Stimulated activated CD8-positive, alpha-beta memory T cell treated with anti-CD3 and anti-CD28 coated beads, Interleukin-12 subunit alpha, Interleukin-12 subunit beta, amount 100 ng/mL, for 4 hours (primary cell): ENCODE measurements around the gene RINL.

Source experiments
- DNase-seq: peaks from one replicate; pipeline ENCODE4 v3.0.0-alpha.2; 2020; ENCODE audit warnings: low read depth

Gene RINL, protein sequence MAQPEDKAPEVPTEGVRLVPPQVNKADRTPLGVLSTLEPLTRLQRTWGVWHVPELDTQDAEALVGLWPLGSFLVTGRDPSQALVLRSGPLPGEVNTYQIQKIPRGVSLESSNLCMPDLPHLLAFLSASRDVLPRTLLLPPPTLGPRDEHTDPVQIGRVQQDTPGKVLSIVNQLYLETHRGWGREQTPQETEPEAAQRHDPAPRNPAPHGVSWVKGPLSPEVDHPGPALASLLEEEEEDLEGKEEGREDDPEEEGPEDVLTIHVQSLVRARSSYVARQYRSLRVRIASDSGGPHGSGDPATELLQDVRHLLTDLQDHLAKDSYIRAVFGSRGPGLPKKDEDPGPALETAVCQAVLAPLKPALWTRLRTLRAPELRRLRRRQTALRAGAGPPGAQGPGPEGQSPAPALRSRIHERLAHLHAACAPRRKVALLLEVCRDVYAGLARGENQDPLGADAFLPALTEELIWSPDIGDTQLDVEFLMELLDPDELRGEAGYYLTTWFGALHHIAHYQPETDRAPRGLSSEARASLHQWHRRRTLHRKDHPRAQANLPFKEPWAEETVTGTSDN

DNA sequence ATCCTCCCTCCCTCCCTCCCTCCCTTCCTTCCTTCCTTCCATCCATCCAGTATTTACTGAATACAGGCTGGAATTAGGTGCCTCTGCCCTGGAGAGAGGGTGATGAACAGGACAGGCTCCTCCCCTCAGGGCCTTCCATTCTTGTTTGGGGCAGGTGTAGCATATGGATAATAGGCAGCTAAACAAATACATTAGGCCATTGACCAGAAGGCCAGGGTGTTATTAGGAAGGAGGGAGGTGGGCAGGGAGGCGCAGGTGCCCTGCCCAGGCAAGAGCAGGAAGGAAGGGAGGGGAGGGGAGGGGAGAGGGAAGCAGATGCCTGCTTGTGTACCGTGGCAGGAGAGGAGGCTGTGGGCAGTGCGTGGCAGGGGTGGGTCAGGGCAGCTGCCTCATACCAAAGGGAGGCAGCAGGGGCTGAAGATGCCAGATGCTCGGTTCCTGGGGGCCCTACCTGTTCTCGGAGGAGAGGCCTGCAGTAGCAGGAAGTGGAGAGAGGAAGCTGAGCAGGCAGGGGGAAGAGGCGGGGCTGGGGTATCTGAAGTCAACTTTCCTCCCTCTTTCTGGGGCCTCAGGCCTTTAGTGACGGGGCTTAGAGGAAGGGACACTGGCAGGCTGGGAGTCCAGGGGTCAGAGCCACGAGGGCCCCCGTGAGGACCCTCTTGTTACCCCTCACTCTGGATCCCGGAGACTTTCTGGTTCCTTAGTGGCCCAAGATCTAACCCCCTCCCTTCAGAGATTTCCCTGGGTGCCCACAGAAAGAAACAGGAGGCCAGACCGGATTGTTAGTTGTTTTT is at the start of gene RINL:
Gene RINL, minus strand, starts transcription at position 495 of the 794 bp plus-strand sequence. CDS start 1,533 bp downstream, outside the sequence.
- DNase-seq: peak; percentile 37

DNA sequence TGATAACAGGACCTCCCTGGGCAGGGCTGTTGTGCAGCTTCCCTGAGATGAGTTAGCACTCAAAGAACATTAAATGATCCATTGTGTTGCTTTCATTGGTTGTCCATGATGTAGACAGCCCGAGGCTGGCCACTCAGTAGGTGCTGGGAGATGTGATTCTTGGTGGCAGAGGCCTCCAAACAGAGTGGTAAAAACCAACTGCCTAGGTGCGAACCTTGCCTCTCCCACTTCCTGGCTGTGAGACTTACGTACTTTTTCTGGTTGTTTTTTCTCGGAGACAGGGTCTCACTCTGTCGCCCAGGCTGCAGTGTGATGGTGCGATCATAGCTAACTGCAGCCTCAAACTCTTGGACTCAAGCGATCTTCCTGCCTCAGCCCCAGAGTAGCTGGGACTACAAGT is 46.3 kb upstream of the RINL start:
- DNase-seq: peak; percentile 12

DNA sequence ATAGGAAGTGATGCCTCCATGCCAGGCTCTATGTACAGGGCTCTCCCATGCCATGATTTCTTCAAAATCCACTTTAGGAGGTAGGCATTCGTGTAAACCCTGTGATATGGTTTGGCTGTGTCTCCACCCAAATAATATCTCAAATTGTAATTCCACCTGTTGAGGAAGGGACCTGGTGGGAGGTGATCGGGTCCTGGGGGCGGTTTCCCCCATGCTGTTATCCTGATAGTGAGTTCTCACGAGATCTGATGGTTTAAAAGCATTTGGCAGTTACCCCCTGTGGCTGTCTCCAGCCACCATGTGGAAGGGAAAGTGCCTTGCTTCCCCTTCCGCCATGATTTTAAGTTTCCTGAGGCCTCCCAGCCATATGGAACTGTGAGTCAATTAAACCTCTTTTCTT is 44.4 kb upstream of the RINL start:
- DNase-seq: no peak

DNA sequence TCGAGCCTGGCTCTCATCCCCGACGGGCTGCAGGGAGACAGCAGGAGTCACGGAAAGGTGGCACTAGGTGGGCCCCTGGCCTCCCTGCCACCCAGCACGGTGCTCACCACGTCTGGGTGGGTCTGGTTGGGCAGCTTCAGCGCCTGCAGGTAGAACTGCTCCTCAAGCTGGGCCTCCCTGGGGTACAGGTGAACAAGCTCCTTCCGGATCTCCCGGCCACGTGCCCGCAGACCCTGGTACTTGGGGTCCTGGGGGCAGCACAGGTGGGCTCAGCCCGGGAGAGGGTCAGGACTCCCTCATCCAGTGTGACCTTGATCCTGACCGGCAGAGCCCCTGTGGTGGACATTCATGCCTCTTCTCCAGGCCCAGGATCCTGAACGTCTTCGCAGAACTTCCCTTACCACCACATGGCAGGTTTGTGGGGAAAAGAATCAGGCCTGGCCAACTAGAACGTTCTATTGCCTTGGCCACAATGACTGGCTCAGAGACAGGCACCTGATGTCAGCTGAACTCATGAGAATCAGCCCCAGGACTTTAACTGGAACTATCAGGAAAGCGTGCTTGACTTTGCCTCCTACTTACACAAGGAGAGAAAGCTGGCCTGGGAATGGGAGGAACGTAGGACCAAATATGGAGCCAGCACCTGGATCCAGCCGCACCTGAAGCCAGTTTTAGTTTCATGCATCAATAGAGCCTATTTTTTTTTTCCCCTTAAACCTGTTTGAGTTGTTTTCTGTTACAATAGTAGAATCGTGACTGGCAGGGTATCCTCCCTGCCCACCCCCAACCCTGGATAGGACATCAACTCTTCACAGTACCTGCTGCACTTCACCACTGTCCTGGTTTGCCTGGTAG is 43.6 kb upstream of the RINL start:
- no peak for DNase-seq

DNA sequence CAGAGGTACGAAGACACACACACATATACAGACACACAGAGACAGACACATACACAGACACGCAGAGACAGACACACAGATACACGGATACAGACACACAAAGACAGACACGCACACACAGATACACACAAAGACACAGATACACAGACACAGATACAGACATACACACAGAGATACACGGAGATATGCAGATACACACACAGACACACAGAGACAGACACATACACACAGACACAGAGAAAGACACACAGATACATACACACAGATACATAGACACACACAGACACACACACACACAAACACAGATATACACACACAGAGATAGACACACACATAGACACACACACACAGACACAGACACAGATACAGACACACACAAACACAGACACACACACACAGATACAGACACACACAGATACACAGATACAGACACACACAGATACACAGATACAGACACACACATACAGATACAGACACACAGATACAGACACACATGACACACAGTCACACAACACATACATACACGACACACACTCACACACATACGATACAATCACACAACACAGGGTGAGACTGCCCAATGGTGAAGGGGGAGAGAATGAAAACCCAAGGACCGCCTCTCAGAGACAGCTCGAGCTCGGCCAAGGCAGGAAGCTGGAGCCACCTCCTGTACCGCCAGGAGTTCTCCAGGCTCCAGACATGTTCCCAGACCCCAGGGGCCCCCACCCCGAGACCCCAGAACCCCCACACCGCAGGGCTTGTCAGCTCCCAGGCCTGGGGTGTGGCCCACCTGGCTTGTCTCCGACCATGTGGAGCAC is 42.7 kb upstream of the RINL start:
- no peak for DNase-seq

DNA sequence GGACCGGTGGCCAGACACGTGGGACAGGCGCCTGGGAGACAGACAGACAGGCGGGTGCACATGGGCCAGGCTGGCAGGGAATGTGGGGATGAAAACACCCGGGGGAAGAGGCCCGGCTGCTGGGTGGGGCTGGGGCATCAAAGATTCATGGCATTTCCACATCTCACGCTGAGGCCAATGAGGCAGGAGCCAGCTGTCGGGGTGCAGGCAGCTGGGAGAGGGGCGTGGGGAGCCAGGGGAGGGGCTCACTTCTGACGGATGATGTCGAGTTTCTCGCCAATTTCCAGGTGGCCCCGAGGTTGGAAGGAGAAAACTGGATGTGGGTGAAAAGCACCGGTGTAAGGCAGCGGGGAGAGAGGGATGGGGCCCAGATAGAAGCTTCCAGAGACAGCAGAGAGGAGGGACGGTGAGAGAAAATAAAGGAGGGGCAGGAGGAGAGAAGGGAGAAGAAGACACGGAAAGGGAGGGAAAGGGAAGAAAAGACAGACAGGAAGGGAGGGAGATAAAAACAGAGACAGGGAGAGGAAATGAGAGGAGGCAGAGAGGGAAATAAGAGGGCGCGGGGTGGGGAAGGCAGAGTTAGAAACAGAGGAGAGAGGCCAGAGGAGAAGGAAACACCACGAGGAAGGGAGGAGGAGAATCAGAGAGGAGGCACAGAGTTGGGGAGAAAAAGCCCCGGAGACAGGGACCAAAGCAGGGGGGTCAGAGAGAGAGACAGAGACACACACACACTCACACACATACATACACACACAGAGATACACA is 41.9 kb upstream of the RINL start:
- no peak for DNase-seq

DNA sequence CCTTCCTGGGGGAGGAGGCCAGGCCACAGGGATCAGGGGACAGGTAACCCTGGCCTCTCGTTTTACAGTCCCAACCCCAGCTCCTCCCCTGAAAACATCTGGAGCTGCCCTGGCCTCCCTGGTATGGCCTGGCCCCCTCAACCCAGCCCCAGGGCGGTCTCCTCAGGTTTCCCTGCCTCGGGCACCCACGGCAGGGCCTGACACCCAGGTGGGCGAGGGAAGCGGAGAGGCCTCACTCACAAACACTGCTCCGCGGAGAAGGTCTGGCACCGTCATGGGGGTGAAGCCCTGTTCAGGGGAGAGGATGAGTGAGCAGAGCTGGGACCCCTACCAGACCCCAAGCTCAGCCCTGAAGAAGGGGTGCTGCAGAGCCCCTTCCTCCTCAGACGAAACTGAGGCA is 40.5 kb upstream of the RINL start:
- DNase-seq: no peak

DNA sequence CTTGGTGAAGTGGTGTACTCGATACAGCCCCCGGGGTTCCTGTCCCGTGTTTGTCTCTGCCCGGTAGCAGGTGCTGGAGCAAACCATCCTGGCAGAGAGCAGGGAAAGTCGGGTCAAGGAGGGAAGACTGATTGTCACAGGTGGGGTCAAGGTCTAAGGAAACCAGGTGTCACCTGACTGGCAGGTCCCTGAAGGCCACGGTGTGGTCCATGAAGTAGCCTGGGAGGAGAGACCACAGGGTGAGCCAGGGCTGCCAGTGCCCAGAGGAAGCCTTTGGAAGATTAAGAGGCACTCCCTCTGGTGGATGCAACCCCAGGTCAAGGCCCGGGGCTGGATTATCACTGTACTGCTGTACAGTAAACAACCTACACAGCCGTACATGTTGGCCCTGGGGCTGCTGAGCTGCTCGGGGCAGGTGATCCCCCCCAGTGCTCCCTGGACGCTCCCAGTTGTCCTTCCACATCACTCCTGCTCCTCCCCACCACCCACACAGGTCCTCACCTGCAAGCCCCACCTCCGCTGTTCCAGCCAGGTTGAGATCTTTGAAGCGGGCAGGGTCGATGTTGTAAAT is 39.9 kb upstream of the RINL start:
- no peak for DNase-seq

DNA sequence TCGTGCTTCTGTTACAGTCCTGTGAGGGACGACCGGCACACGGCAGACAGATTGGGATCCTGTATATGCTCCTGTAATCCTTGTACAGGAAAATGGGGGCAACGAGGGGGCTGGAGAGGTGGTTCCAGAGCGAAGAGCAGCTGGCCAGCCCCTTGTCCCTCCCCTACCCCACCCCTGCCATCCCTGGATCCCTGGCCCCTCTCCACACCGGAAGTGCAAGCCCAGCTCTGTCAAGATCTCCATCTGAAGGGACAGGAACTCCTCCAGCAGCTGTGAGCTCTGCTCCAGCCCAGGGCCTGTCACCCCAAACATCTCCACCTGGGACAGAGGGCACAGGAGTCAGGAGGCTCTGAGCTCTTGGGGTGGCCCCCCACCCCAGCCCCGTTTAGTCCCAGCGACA is 39.4 kb upstream of the RINL start:
- DNase-seq: no peak

DNA sequence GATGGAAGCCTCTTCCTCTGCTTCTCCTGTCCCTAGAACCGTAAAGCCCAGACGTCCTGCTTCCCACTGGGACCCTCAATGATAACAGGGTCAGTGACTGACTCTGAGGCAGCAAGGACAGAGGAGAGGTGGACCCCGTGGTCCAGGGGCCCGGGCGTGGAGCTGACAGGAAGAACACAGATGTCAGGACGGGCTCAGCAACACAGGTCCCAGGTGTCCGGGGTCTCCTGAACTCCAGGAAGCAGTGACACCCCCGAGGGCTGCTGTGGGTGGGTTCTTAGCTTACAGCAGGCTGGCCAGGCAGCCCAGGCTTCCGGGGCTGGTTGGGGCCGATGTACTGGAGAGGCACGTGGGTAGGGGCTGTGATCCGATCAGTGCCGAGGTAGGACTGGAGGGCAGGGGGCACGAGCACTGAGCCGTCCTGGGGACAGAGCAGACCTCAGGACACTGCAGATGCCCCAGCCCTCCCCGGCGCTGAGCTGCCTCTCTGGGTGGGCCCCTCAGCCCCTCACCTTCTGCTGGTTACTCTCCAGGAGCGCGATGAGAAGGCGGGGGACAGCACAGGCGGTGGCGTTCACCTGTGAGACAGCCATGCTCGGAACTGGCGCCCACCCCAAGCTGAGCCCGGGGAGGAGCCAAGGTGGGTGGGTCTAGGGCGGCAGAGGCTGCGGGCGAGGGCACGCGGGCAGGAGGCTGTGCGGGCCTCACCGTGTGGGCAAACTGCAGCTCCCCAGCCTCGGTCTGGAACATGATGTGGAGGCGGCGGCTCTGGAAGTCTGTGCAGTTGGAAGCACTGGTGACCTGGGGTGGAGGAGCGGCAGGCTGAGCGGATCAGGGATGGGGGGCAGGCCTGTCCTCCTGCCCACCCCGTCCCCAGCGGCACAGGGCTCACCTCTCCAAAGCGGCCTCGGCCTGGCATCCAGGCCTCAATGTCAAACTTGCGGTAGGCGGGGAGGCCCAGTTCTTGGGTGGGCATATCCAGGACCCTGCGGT is 37.5 kb upstream of the RINL start:
- no peak for DNase-seq

DNA sequence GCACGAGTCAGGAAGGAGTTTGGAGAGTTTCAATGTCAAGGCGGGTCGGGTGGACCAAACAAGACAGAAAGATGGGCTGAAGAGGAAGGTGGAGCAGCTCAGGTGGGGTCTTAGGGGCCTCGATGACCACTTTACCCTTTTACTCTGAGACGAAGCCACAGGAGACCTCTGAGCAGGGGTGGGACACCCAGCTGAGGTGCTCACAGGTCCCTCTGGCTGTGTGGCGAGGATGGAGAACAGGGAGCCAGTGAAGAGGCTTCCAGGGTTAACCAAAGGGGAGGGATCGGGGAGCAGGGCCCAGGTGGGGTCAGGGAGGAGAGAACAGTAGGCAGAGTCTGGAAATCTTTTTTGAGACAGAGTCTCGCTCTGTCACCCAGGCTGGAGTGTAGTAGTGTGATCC is 35.9 kb upstream of the RINL start:
- DNase-seq: no peak

DNA sequence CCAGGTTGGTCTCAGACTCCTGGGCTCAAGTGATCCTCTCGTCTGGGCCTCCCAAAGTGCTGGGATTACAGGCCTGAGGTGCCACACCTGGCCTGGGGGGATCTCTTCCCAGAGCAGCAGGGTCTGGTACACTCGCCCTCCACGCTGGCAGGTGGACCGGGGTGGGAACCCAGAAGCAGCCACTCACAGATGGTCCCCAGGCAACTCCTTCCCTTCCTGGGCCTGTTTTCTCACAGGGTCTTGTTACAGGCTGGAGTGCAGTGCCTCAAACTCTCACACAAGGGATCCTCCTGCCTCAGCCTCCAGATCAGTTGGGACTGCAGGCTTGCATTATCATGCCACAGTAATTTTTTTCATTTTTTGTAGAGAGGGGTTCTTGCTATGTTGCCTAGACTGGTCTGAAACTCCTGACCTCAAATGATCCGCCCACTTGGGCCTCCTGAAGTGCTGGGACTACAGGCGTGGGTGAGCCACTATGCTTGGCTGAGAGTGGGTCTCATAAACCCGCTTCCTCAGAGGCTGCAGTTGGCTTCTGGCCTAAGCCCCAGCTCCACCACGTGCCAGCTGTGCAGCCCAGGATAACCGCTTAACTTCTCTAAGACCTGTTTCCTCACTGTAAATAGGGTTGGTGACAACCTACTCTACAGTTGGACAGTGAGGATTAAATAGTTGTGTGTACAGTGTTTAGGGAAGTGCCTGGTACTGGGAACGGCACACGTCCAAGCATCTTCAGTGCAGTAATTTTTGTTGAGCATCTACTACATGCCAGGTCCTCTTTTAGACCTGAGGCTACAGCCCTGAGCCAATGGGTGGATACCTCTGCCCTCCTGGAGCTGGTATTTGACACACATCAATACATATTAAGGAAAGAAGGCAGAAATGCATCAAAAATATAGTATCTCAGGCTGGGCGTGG is 34.8 kb upstream of the RINL start:
- no peak for DNase-seq

DNA sequence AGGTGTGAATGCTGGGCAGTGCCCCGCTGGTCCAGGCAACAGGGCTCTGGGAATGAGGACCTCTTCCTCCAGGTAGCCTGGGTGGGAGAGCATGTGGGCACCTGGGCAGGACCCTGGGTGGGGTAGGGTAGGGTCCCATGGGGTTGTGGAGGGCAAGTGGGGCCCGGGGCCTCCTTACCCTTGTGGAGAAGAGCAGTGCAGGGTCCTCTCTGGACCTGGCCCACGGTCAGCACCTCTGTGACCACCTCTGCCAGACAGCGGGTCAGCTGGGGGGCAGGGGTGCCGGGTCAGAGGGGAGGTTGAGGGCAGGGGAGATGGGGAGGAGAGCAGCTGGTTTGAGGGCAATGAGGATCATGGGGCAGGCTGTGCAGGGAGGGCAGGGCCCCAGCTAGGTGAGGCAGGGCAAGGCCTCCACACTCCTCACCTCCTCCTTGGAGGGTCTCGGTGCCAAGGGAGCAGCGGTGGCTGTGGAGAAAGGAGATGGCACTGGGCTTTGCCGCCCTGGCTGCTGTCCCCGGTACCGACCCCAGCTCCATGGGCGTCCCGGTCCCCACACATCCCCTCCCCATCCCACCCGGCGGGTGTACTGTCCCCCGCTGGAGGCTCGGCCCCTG is 33.4 kb upstream of the RINL start:
- no peak for DNase-seq

DNA sequence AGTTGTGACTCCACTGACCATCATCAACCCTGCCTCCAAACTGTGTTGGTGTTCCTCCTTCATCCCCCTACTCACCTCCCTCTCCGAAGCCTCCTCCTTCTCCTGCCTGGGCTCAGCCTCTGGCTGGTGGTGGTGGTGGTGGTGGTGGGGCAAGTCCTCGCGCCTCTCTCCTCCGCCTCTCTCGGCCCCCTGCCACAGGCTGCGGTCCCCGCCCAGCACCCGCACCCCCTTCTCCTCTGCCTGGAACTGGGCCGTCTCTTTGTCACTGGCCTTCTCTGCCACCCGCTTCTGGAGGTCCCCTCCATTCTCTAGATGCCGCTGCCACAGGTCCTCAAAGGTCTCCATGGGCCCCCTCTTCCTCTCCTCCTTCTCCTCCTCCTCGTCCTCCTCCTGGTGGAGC is 32.4 kb upstream of the RINL start:
- DNase-seq: no peak

DNA sequence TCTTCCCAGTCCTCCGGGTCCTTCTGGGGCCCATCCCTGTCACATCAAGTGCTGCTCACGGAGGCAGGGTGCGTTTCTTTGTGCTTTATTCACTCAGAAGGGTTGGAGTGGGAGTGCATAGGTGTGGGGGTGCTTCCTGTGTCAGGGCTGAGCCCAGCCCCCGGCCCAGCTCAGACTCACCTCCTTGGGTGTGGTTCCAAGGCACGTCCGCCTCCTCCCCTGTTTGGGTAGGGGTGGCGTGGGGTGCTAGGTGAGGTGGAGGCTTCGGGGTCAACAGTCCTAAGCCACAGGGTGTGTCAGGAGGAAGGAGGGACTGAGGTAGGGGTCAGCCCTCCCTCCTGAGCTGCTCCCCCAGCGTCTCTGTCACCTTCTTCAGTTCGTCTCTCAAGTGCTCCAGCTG is 30.8 kb upstream of the RINL start:
- no peak for DNase-seq

DNA sequence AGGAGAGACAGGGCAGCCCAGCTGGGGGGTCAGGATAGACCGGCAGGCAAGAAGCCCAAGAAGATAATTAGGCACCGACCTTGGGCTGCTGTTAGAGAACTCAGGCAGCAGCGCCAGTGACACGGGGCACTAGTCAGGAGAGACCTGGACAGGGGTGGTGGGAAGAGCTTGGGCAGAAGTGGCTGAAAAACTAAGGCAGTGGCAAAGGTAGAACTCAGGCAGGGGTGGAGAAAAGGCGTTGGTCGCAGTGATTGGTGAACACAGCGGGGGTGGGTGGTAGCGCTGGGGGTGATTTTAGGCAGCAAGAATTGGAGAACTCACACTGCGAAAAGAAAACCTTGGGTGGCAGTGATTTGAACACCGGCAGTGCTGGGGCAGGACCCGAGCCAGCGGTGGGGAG is 29.6 kb upstream of the RINL start:
- DNase-seq: no peak

DNA sequence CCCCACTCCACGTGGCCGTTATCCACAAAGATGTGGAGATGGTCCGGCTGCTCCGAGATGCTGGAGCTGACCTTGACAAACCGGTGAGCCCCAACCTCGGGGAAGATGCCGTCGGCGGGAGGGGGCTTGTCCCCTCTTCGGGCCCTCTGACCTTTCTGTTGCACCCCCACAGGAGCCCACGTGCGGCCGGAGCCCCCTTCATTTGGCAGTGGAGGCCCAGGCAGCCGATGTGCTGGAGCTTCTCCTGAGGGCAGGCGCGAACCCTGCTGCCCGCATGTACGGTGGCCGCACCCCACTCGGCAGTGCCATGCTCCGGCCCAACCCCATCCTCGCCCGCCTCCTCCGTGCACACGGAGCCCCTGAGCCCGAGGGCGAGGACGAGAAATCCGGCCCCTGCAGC is 29.2 kb upstream of the RINL start:
- DNase-seq: no peak
